SU-DHL-6 (cell line): ENCODE data around the gene USP27X.

Experiments used
- EZH2phosphoT487 ChIP-seq: fragments of 200-600 bp; sonication (generic), shearing (Covaris generic); conservative IDR thresholded peaks from 2 replicates; pipeline ENCODE4 v1.6.1; 2018; ENCODE audit warnings: mild to moderate bottlenecking, antibody characterized with exemption, low read length, moderate library complexity, mixed read lengths
- TF ChIP-seq, protein P1 (sequence below): fragments of 200-600 bp; sonication (generic); IDR thresholded peaks from one replicate; pipeline ENCODE4 v1.5.1; 2017; ENCODE audit warnings: antibody characterized with exemption, mild to moderate bottlenecking, low read length, moderate library complexity; ENCODE audit not compliant: insufficient read depth, poor library complexity, severe bottlenecking

GRCh38 chrX:49880668-49881067, 1.4 kb downstream of the USP27X start:
- TF ChIP-seq, protein P1, sequence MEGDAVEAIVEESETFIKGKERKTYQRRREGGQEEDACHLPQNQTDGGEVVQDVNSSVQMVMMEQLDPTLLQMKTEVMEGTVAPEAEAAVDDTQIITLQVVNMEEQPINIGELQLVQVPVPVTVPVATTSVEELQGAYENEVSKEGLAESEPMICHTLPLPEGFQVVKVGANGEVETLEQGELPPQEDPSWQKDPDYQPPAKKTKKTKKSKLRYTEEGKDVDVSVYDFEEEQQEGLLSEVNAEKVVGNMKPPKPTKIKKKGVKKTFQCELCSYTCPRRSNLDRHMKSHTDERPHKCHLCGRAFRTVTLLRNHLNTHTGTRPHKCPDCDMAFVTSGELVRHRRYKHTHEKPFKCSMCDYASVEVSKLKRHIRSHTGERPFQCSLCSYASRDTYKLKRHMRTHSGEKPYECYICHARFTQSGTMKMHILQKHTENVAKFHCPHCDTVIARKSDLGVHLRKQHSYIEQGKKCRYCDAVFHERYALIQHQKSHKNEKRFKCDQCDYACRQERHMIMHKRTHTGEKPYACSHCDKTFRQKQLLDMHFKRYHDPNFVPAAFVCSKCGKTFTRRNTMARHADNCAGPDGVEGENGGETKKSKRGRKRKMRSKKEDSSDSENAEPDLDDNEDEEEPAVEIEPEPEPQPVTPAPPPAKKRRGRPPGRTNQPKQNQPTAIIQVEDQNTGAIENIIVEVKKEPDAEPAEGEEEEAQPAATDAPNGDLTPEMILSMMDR: no peak
- TF ChIP-seq EZH2phosphoT487: no peak
